Liver (tissue), 3 donors: ENCODE data around the gene FRMD5.

ENCODE experiments used
- JUND ChIP-seq, 2 donors: IDR thresholded peaks; 2 replicates each; pipeline ENCODE4 v1.6.1; 2016; ENCODE audit warnings: antibody characterized with exemption in 2 of 2
- RAD21 ChIP-seq, 2 donors: IDR thresholded peaks; 2 replicates each; pipeline ENCODE4 v1.6.1; 2016; ENCODE audit warnings: antibody characterized with exemption in 2 of 2, mild to moderate bottlenecking in 2 of 2
- YY1 ChIP-seq: IDR thresholded peaks from 2 replicates; pipeline ENCODE4 v1.6.1; 2016; ENCODE audit warnings: antibody characterized with exemption, mild to moderate bottlenecking
- TF ChIP-seq, protein P1 (sequence below): fragments of 150-350 bp; IDR thresholded peaks from 2 replicates; pipeline ENCODE4 v1.5.1; 2017; ENCODE audit warnings: improper control_type of control experiment, low read depth, low read length; ENCODE audit not compliant: missing input control
- TF ChIP-seq, protein P2 (sequence below): IDR thresholded peaks from 2 replicates; pipeline ENCODE4 v1.6.1; 2016; ENCODE audit warnings: antibody characterized with exemption, mild to moderate bottlenecking
- TF ChIP-seq, protein P3 (sequence below): IDR thresholded peaks from 2 replicates; pipeline ENCODE4 v1.6.1; 2016; ENCODE audit warnings: antibody characterized with exemption
- TF ChIP-seq, protein P4 (sequence below): IDR thresholded peaks from 2 replicates; pipeline ENCODE4 v1.6.1; 2016; ENCODE audit warnings: antibody characterized with exemption
- donor health status: healthy.
- donor health status: healthy.

DNA sequence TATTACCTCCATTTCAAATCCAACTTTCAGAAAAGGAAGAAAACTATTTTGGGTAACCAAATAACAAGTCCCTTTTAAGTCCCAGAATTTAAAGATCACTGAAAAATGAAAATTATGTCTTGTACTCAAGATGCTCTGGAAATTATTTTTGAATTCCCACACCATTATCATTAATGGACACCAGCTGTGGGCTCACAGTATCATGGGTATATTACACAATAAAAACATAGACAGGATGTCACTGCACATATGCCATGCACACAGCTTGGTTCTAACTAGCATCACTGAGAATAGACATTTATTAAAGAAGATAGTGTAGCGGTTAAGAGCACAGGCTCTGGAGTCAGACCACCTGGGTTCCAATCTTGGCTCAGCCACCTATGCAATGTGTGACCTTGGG lies 130.4 kb downstream of the FRMD5 start:
- TF ChIP-seq JUND (IDR thresholded peaks at IDR 0.05) (no peak), RAD21 (IDR thresholded peaks at IDR 0.05) (no peak), YY1 (no peak)
- TF ChIP-seq, protein P1, sequence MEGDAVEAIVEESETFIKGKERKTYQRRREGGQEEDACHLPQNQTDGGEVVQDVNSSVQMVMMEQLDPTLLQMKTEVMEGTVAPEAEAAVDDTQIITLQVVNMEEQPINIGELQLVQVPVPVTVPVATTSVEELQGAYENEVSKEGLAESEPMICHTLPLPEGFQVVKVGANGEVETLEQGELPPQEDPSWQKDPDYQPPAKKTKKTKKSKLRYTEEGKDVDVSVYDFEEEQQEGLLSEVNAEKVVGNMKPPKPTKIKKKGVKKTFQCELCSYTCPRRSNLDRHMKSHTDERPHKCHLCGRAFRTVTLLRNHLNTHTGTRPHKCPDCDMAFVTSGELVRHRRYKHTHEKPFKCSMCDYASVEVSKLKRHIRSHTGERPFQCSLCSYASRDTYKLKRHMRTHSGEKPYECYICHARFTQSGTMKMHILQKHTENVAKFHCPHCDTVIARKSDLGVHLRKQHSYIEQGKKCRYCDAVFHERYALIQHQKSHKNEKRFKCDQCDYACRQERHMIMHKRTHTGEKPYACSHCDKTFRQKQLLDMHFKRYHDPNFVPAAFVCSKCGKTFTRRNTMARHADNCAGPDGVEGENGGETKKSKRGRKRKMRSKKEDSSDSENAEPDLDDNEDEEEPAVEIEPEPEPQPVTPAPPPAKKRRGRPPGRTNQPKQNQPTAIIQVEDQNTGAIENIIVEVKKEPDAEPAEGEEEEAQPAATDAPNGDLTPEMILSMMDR = no peak
- TF ChIP-seq, protein P2, sequence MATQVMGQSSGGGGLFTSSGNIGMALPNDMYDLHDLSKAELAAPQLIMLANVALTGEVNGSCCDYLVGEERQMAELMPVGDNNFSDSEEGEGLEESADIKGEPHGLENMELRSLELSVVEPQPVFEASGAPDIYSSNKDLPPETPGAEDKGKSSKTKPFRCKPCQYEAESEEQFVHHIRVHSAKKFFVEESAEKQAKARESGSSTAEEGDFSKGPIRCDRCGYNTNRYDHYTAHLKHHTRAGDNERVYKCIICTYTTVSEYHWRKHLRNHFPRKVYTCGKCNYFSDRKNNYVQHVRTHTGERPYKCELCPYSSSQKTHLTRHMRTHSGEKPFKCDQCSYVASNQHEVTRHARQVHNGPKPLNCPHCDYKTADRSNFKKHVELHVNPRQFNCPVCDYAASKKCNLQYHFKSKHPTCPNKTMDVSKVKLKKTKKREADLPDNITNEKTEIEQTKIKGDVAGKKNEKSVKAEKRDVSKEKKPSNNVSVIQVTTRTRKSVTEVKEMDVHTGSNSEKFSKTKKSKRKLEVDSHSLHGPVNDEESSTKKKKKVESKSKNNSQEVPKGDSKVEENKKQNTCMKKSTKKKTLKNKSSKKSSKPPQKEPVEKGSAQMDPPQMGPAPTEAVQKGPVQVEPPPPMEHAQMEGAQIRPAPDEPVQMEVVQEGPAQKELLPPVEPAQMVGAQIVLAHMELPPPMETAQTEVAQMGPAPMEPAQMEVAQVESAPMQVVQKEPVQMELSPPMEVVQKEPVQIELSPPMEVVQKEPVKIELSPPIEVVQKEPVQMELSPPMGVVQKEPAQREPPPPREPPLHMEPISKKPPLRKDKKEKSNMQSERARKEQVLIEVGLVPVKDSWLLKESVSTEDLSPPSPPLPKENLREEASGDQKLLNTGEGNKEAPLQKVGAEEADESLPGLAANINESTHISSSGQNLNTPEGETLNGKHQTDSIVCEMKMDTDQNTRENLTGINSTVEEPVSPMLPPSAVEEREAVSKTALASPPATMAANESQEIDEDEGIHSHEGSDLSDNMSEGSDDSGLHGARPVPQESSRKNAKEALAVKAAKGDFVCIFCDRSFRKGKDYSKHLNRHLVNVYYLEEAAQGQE = no peak
- TF ChIP-seq, protein P3, sequence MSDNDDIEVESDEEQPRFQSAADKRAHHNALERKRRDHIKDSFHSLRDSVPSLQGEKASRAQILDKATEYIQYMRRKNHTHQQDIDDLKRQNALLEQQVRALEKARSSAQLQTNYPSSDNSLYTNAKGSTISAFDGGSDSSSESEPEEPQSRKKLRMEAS = no peak
- TF ChIP-seq, protein P4, sequence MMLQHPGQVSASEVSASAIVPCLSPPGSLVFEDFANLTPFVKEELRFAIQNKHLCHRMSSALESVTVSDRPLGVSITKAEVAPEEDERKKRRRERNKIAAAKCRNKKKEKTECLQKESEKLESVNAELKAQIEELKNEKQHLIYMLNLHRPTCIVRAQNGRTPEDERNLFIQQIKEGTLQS = no peak
